Measurements from ENCODE around the gene MACROD2. TPM values are rescaled to one million over a fixed set of nuclear protein-coding genes. Genes with fewer than 3 reads are reported as not detected.

The MACROD2 gene
- total RNA-seq, 1 donor from 2014 or later, result 2.4 TPM

- H2AFZ ChIP-seq (ENCODE audit: low read depth, low read length), result no peak overlapping the region
Observed at GRCh38 chr20:14198416-14198815, 203.1 kb downstream of the MACROD2 start.

GRCh38 chr20:14199111-14199510, 203.8 kb downstream of the MACROD2 start:
- Mint-ChIP-seq H3K27me3 (ENCODE audit: low read depth, unreplicated experiment) (no peaks in the 10 kb centered on the region), H3K27ac (ENCODE audit: unreplicated experiment) (no peak overlapping the region), H3K4me3 (ENCODE audit: unreplicated experiment) (no peak overlapping the region), H3K9me3 (ENCODE audit: unreplicated experiment) (peaks cover 8% of the 10 kb centered on the region), H3K36me3 (ENCODE audit: low read depth, unreplicated experiment) (peaks cover 3% of the 10 kb centered on the region), H3K4me1 (ENCODE audit: low read depth, unreplicated experiment) (peaks cover 27% of the 10 kb centered on the region)
- Histone ChIP-seq H3K4me2 (ENCODE audit: low read length) (no peak overlapping the region), H3K9ac (ENCODE audit: low read length) (no peak overlapping the region), H2AFZ (ENCODE audit: low read depth, low read length) (no peak overlapping the region), H3K79me2 (ENCODE audit: insufficient read depth, low read length) (no peaks in the 10 kb centered on the region), H3K9me3 (ENCODE audit: insufficient read depth, low read depth, low read length) (no peaks in the 10 kb centered on the region), H3K4me1 (ENCODE audit: insufficient read depth, low read length) (peaks cover 14% of the 10 kb centered on the region), H3K27me3 (ENCODE audit: insufficient read depth, low read length) (no peaks in the 10 kb centered on the region), H3K27ac (ENCODE audit: low read depth, low read length) (no peak overlapping the region), H3K4me3 (ENCODE audit: insufficient read depth, low read depth, low read length) (no peak overlapping the region), H4K20me1 (ENCODE audit: insufficient read depth, low read length) (no peaks in the 10 kb centered on the region), H3K36me3 (ENCODE audit: insufficient read depth, low read length) (no peaks in the 10 kb centered on the region)
- no peak for FAIRE-seq
- DNase-seq (ENCODE audit: low read depth), result peak; percentile 14
- TF ChIP-seq CTCF (IDR thresholded peaks at IDR 0.05; ENCODE audit: insufficient read depth, low read depth, low read length) (no peak), EZH2 (IDR thresholded peaks at IDR 0.05; ENCODE audit: insufficient read depth, low read length) (no peak)

More at GRCh38 chr20:14198416-14198815, 203.1 kb downstream of the MACROD2 start:
- TF ChIP-seq CTCF (IDR thresholded peaks at IDR 0.05; ENCODE audit: insufficient read depth, low read depth, low read length) (no peak), EZH2 (IDR thresholded peaks at IDR 0.05; ENCODE audit: insufficient read depth, low read length) (no peak)
- H3K4me3 ChIP-seq (ENCODE audit: insufficient read depth, low read depth, low read length), result no peak overlapping the region
- H3K27me3 ChIP-seq (ENCODE audit: insufficient read depth, low read length), result no peaks in the 10 kb centered on the region
- H3K27ac Mint-ChIP-seq (ENCODE audit: unreplicated experiment), result peak overlapping the region; percentile 73
- FAIRE-seq (no peak), DNase-seq (ENCODE audit: low read depth) (no peak)
- no peaks in the 10 kb centered on the region for H3K36me3 ChIP-seq (ENCODE audit: insufficient read depth, low read length)
- H3K79me2 ChIP-seq (ENCODE audit: insufficient read depth, low read length), result no peaks in the 10 kb centered on the region
- peaks cover 27% of the 10 kb centered on the region for H3K4me1 Mint-ChIP-seq (ENCODE audit: low read depth, unreplicated experiment)
- H3K9me3 ChIP-seq (ENCODE audit: insufficient read depth, low read depth, low read length), result no peaks in the 10 kb centered on the region
- peaks cover 3% of the 10 kb centered on the region for H3K36me3 Mint-ChIP-seq (ENCODE audit: low read depth, unreplicated experiment)
- peaks cover 9% of the 10 kb centered on the region for H3K9me3 Mint-ChIP-seq (ENCODE audit: unreplicated experiment)
- H3K4me1 ChIP-seq (ENCODE audit: insufficient read depth, low read length), result peaks cover 14% of the 10 kb centered on the region
- H3K4me3 Mint-ChIP-seq (ENCODE audit: unreplicated experiment), result no peak overlapping the region
- H3K27me3 Mint-ChIP-seq (ENCODE audit: low read depth, unreplicated experiment), result no peaks in the 10 kb centered on the region
- no peak overlapping the region for H3K9ac ChIP-seq (ENCODE audit: low read length)
- H3K27ac ChIP-seq (ENCODE audit: low read depth, low read length), result no peak overlapping the region
- H3K4me2 ChIP-seq (ENCODE audit: low read length), result no peak overlapping the region
- H4K20me1 ChIP-seq (ENCODE audit: insufficient read depth, low read length), result no peaks in the 10 kb centered on the region

- H3K4me1 Mint-ChIP-seq (ENCODE audit: low read depth, unreplicated experiment), result peaks cover 5% of the 10 kb centered on the region
- Histone ChIP-seq H3K27ac (ENCODE audit: low read depth, low read length) (no peak overlapping the region), H3K9me3 (ENCODE audit: insufficient read depth, low read depth, low read length) (no peaks in the 10 kb centered on the region), H3K79me2 (ENCODE audit: insufficient read depth, low read length) (no peaks in the 10 kb centered on the region), H3K4me2 (ENCODE audit: low read length) (no peak overlapping the region), H3K4me1 (ENCODE audit: insufficient read depth, low read length) (no peaks in the 10 kb centered on the region), H3K4me3 (ENCODE audit: insufficient read depth, low read depth, low read length) (no peak overlapping the region), H3K27me3 (ENCODE audit: insufficient read depth, low read length) (no peaks in the 10 kb centered on the region), H4K20me1 (ENCODE audit: insufficient read depth, low read length) (no peaks in the 10 kb centered on the region), H2AFZ (ENCODE audit: low read depth, low read length) (no peak overlapping the region), H3K9ac (ENCODE audit: low read length) (no peak overlapping the region), H3K36me3 (ENCODE audit: insufficient read depth, low read length) (no peaks in the 10 kb centered on the region)
- TF ChIP-seq EZH2 (IDR thresholded peaks at IDR 0.05; ENCODE audit: insufficient read depth, low read length) (no peak), CTCF (IDR thresholded peaks at IDR 0.05; ENCODE audit: insufficient read depth, low read depth, low read length) (no peak)
- no peak overlapping the region for H3K27ac Mint-ChIP-seq (ENCODE audit: unreplicated experiment)
- peaks cover 3% of the 10 kb centered on the region for H3K36me3 Mint-ChIP-seq (ENCODE audit: low read depth, unreplicated experiment)
- H3K4me3 Mint-ChIP-seq (ENCODE audit: unreplicated experiment), result no peak overlapping the region
- no peak for DNase-seq (ENCODE audit: low read depth)
- FAIRE-seq, result no peak
- H3K9me3 Mint-ChIP-seq (ENCODE audit: unreplicated experiment), result peaks cover 6% of the 10 kb centered on the region
- no peaks in the 10 kb centered on the region for H3K27me3 Mint-ChIP-seq (ENCODE audit: low read depth, unreplicated experiment)
Observed at GRCh38 chr20:14203657-14204056, 208.3 kb downstream of the MACROD2 start.
